Epithelial cell of esophagus (primary cell): Measurements from ENCODE around the gene MACROD1.
"Not testable (repeated sequence)": the region's sequence is repeated elsewhere in the genome, so short reads cannot be mapped to it uniquely, and the experiment has no call there.

Experiments
- DNase-seq: peaks from one replicate; pipeline ENCODE4 v3.0.0; 2010; ENCODE audit warnings: low read depth
- H3K4me3 ChIP-seq: 2 replicates; pipeline ENCODE4 v1.5.1; 2011; ENCODE audit warnings: mild to moderate bottlenecking, low read length, control low read depth
- CTCF ChIP-seq: IDR thresholded peaks from 2 replicates; pipeline ENCODE4 v1.5.1; 2011; ENCODE audit warnings: low read depth, mild to moderate bottlenecking, low read length, control low read depth, inconsistent platforms; ENCODE audit not compliant: insufficient read depth; ENCODE audit errors: missing control alignments

MACROD1 gene

GRCh38 chr11:64176751-64177150 is 10.8 kb upstream of the MACROD1 start:
- no peak for TF ChIP-seq CTCF
- H3K4me3 ChIP-seq, result no peak overlapping the region
- DNase-seq, result no peak

- peak; percentile 29 for DNase-seq
- no peak overlapping the region for H3K4me3 ChIP-seq
- no peak for TF ChIP-seq CTCF
Measured at GRCh38 chr11:64173616-64174355, 7.9 kb upstream of the MACROD1 start.

- no peak for TF ChIP-seq CTCF
- no peak for DNase-seq
- no peak overlapping the region for H3K4me3 ChIP-seq
Measured at GRCh38 chr11:64170419-64170818, 4.5 kb upstream of the MACROD1 start.

- peak; percentile 25 for DNase-seq
- H3K4me3 ChIP-seq, result peak overlapping the region; percentile 56
- TF ChIP-seq CTCF, result no peak
Measured at GRCh38 chr11:64165481-64165841, 452 bp downstream of the MACROD1 start.

GRCh38 chr11:64164392-64165312 is 1.3 kb downstream of the MACROD1 start:
- H3K4me3 ChIP-seq, result peak overlapping the region; percentile 56
- TF ChIP-seq CTCF, result no peak
- DNase-seq, result no peak

GRCh38 chr11:64163951-64164350 is 2.0 kb downstream of the MACROD1 start:
- H3K4me3 ChIP-seq, result no peak overlapping the region
- TF ChIP-seq CTCF, result no peak

GRCh38 chr11:64162769-64163168 is 3.1 kb downstream of the MACROD1 start:
- H3K4me3 ChIP-seq, DNase-seq: not testable (repeated sequence)

More at GRCh38 chr11:64163951-64164350, 2.0 kb downstream of the MACROD1 start:
- no peak for DNase-seq
